Measurements from ENCODE around the gene UBE2J1. TPM values are rescaled to one million over a fixed set of nuclear protein-coding genes. Genes with fewer than 3 reads are reported as not detected.

The UBE2J1 gene
- total RNA-seq, 1 experiment from 2014 or later: 39.4 TPM

DNA sequence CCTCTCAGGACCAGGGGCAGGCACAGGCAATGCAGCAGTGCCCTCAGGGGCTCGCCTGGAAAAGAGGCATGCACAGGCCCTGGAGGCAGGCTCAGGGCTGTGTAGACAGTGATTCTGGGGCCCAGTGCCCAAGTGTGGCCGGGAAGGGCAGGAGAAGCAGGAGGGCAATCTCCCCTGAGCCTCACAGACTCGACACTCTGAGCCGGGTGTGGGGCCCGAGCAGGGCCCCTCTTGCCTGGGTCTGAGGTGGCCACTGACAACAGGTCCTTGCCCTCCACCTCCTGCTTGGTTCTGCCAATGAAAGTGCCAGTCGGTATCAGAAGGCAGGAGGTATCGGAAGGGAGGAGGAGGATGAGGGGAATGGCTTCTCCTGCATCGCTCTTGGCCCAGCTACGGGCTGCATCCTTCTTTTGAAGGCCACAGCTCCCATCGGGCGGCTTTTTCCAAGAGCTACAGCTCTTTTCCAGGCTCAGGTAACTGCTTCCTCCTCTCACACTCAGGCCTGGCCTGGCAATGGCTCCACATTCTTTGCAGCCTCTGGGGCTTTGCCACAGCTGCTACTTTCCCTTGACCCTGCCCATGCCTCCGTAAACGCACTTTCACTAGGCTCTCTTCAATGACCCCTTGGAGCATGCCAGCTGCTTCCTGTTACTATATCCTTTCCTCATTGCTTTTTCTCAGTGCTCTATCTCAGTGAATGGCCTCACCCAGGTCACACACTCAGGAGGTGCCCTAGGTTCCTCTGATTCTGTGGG, 61.9 kb downstream of the UBE2J1 start:
- no peak for DNase-seq (ENCODE audit: low spot score)

DNA sequence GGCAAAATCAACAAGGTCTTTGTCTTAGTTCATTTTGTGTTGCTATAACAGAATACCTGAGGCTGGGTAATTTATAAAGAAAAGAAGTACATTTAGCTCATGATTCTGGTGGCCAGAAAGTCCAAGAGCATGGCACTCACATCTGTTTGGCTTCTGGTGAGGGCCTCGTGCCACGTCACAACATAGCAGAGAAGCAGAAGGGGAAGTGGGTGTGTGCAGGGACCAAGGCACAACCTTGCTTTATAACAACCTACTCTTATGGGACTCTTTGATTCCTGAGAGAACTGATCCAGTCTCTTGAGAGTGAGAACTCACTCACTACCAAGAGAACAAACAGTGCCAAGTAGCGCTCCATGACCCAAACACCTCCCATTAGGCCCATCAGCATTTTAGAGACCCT, 62.8 kb downstream of the UBE2J1 start:
- no peak for DNase-seq (ENCODE audit: low spot score)

DNA sequence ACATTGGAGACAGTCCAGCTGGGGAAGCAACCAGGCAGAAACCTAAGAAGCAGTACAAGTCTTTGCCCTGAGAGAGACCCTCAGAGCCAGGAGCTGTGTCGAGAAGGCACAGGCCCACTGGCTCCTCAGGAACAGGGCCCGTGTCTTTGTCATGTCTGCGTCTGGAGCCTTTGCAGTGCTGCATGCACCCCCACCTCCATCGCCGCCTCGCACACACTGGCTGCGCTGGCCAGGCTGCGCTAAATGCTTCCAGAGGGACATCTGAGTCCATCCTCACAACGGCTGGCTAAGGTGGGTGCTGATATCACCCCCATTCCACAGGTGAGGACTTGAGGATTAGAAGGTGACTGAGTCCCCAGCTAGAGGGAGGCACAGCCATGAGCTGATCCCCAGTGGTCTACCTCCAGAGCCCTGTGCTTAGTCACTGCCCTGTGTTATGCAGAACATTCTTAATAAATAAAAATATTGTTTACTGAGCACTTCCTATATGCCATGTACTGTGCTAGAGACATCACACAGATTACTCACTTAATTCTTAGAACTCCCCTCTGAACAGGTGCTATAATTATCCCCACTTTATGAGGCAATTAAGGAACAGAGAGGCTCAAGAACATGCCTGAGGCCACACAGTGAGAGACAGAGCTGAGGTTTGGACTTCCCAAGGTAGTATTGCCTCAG, 65.0 kb downstream of the UBE2J1 start:
- DNase-seq (ENCODE audit: low spot score): no peak

GRCh38 chr6:89286516-89286915, 66.0 kb downstream of the UBE2J1 start:
- DNase-seq (ENCODE audit: low spot score): no peak

DNA sequence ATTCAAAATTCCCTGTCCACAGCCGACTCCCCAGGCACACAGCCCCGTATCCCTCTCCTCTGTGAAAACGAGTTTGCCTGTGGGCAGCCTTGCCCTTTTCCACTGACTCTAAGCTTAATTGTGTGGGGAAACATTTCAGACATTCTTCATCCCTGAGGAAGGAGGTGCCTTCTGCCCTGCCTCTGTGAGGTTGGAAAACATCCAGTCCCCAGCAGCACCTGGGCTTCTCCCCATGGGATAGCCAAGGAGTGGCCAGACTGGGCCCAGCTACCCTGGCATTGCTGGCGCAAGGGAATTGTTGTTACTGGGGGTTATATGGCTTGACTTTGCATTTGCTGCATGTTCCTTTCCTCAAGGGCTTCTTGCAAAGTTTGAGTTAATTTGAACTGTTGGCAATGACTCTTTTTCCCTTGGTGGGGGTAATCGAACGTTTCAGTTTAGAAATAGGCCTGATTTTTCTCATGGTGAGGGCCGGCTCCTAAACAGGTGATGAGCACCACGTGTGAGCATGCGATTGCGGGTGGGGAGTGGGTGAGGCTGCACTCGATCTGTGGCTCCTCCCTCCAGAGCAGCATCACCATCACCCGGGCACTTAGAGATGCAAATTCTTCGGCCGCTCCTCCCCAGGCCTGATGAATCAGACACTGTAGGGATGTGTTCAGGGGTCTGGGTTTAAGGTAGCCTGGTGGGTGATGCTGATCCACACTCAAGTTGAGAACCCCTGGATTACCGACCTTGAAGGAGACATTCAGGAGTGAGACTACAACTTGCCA, 67.4 kb downstream of the UBE2J1 start:
- no peak for DNase-seq (ENCODE audit: low spot score)

DNA sequence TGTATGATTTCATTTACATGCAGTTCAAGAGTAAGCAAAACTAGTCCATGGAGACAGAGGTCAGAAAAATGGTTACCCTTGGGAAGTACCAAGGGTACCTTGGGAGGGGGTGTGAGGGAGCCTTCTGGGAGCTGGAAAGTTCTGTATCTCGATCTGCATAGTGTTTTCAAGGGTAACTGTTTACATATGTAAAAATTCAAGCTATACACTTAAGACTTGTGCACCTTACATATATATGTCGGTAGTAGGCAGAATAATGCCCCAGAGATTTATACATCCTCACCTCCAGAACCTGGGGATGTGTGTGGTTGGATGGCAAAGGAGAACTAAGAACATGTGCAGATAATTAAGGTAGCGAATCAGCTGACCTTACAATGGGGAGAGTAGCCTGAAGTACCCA, 68.4 kb downstream of the UBE2J1 start:
- DNase-seq (ENCODE audit: low spot score): no peak

DNA sequence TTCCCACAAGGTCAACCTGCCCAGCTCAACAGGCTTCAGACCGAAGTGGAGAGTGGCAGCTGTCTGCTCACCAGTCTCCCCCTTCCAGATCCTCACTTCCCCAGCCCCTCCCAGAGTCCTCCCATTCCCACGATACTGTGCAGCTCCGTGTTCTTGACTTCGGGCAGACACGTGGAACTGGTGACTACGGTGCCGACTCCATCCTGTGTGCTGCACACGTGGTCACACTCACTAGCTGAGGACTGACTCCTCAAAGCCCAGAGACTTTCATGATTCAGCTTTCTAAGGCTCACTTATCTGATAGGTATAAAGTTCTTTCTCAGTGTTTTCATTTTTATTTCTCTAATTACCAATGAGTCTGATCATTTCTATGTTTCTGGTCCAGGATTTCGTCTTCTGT, 69.8 kb downstream of the UBE2J1 start:
- DNase-seq (ENCODE audit: low spot score): no peak

DNA sequence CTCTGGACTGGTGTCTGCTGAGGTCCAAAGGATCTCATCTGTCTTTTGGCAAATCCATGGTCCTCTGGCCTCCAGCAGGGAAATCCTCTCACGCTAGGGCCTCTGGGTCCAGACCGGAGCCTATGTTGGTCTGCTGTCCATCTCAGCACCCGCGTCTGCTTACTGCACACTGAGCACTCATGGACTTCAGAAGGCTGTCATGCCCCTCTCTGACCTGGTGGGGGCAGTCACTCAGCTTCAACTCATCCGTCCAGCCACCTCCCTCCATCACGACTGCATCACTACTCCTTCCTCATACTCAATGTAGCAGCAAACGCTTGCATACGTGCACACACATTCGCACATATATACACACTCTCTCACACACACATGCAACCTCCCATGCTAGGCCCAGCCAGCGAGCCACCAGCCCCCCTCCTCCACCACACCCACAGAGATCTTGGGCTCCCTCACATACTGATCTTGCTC, 70.7 kb downstream of the UBE2J1 start:
- peak; percentile 39 for DNase-seq (ENCODE audit: low spot score)

DNA sequence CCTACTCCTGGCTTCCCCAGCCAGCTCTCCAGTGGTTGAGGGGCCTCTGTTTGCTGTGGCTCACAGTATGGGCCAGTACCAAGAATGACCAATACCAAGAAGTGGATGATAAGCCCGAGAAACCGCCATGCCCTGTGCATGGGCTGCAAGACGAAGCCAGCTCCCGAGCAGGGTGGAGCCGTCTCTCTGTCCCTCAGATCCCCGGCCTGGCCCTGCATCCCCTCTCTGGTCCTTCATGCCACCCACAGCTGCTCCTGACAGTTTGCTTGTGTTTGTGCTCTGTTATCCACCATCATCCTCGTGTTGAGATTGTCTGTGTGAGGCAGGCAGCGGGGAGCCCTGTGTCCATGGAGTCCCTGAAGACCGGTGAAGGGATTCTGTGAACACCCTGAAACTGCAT, 73.6 kb downstream of the UBE2J1 start:
- DNase-seq (ENCODE audit: low spot score): no peak

Other genes with a start within 250 kb of the UBE2J1 start
- gene SRSF12, start 234.7 kb downstream of the UBE2J1 start, total RNA-seq (2014; rRNA removed; shearing (Covaris generic)): 0.10 and 0.34 TPM in 2 replicates
- gene PM20D2, start 206.7 kb downstream of the UBE2J1 start, total RNA-seq (2014; rRNA removed; shearing (Covaris generic)): 29.8 and 30.6 TPM in 2 replicates
- 0.02 TPM in 1 of 2 replicates, not detected in the other for gene GABRR1, start 135.4 kb downstream of the UBE2J1 start, total RNA-seq (2014; rRNA removed; shearing (Covaris generic))
- not detected in 2 replicates for gene GABRR2, start 37.4 kb downstream of the UBE2J1 start, total RNA-seq (2014; rRNA removed; shearing (Covaris generic))
- 33.5 and 38.3 TPM in 2 replicates for gene RRAGD, start 59.6 kb upstream of the UBE2J1 start, total RNA-seq (2014; rRNA removed; shearing (Covaris generic))
- gene ANKRD6, start 80.4 kb upstream of the UBE2J1 start, total RNA-seq (2014; rRNA removed; shearing (Covaris generic)): 7.9 and 10.7 TPM in 2 replicates

Measured in A172 (cell line).